ENCODE data around the gene IL9R. TPM values are rescaled to one million over a fixed set of nuclear protein-coding genes. Genes with fewer than 3 reads are reported as not detected.
"Not testable (repeated sequence)": the region's sequence is repeated elsewhere in the genome, so short reads cannot be mapped to it uniquely, and the experiment has no call there.

Gene IL9R
- total and polyA plus RNA-seq, 4 donors: 0.30 TPM; not detected in 3

DNA sequence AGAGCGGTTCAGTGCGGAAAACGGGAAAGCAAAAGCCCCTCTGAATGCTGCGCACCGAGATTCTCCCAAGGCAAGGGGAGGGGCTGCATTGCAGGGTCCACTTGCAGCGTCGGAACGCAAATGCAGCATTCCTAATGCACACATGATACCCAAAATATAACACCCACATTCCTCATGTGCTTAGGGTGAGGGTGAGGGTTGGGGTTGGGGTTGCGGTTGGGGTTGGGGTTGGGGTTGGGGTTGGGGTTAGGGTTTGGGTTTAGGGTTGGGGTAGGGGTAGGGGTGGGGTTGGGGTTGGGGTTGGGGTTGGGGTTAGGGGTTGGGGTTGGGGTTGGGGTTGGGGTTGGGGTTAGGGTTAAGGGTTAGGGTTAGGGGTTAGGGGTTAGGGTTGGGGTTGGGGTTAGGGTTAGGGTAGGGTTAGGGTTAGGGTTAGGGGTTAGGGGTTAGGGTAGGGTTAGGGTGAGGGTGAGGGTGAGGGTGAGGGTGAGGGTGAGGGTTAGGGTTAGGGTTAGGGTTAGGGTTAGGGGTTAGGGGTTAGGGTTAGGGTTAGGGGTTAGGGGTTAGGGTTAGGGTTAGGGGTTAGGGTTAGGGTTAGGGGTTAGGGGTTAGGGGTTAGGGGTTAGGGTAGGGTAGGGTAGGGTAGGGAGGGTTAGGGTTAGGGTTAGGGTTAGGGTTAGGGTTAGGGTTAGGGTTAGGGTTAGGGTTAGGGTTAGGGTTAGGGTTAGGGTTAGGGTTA is 32.4 kb downstream of the IL9R start:
- 72 to 80% methylated on average over 2 to 7 of the region's 9 CpGs for WGBS, 2 donors
- H3K36me3 ChIP-seq (ENCODE audit: control insufficient read depth in 1 of 2, insufficient read depth in 2 of 2, low read length in 1 of 2); DNase-seq; intact Hi-C loops (cut with DNase I); H3K27me3 ChIP-seq (ENCODE audit: control insufficient read depth in 1 of 2, insufficient read depth in 2 of 2, low read length in 1 of 2); H3K4me1 ChIP-seq (ENCODE audit: control insufficient read depth in 1 of 2, insufficient read depth in 2 of 2, low read length in 2 of 2); ATAC-seq (ENCODE audit: low FRiP score); H3K4me3 ChIP-seq (ENCODE audit: low read length in 2 of 2); H3K9me3 ChIP-seq (ENCODE audit: control insufficient read depth, low read length); H3K27ac ChIP-seq (ENCODE audit: low read depth in 1 of 2, low read length in 2 of 2): not testable (repeated sequence)

DNA sequence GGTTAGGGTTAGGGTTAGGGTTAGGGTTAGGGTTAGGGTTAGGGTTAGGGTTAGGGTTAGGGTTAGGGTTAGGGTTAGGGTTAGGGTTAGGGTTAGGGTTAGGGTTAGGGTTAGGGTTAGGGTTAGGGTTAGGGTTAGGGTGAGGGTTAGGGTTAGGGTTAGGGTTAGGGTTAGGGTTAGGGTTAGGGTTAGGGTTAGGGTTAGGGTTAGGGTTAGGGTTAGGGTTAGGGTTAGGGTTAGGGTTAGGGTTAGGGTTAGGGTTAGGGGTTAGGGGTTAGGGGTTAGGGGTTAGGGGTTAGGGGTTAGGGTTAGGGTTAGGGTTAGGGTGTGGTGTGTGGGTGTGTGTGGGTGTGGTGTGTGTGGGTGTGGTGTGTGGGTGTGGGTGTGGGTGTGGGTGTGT is 33.0 kb downstream of the IL9R start:
- H3K4me1 ChIP-seq (ENCODE audit: control insufficient read depth in 1 of 2, insufficient read depth in 2 of 2, low read length in 2 of 2); H3K27ac ChIP-seq (ENCODE audit: low read depth in 1 of 2, low read length in 2 of 2); H3K36me3 ChIP-seq (ENCODE audit: control insufficient read depth in 1 of 2, insufficient read depth in 2 of 2, low read length in 1 of 2); H3K27me3 ChIP-seq (ENCODE audit: control insufficient read depth in 1 of 2, insufficient read depth in 2 of 2, low read length in 1 of 2); H3K4me3 ChIP-seq (ENCODE audit: low read length in 2 of 2); ATAC-seq (ENCODE audit: low FRiP score); intact Hi-C loops (cut with DNase I); H3K9me3 ChIP-seq (ENCODE audit: control insufficient read depth, low read length); DNase-seq: not testable (repeated sequence)

Other genes with a start within 250 kb of the IL9R start
- gene VAMP7, start 116.4 kb upstream of the IL9R start, total RNA-seq: 10 to 100 TPM; 38.3 to 39.4 TPM
- gene VAMP7, start 116.4 kb upstream of the IL9R start, polyA plus RNA-seq: 10 to 100 TPM; 38.3 to 53.2 TPM